GM12878 (cell line): ENCODE results near the gene GARS1. TPM values are rescaled to one million over a fixed set of nuclear protein-coding genes. Genes with fewer than 3 reads are reported as not detected.

Source experiments
- ATAC-seq: fragments of 200-7000 bp; cut with Tn5 transposase; 3 replicates; pipeline ENCODE4 v1.9.1; 2020; ENCODE audit warnings: mild to moderate bottlenecking, moderate library complexity
- BruUV-seq: library from RNA; stranded (reverse); fragments of 400-500 nt; replicated peaks from 2 replicates; lab custom pipeline; 2021; lab: Mats Ljungman, UMichigan
- CTCF ChIA-PET: fragments of 300-600 bp; sonication (Branson Sonifier 250); formaldehyde crosslinking; extraction: SDS; loops from one replicate; lab custom pipeline; 2021; ENCODE audit warnings: inconsistent platforms; lab: Yijun Ruan, JAX
- POLR2A ChIA-PET: fragments of 350-600 bp; formaldehyde crosslinking; extraction: SDS; loops from one replicate; lab custom pipeline; 2021; ENCODE audit warnings: inconsistent platforms; lab: Charles Lee
- RAD21 ChIA-PET: fragments of 300-600 bp; sonication (Branson Sonifier 250); formaldehyde crosslinking; loops from one replicate; lab custom pipeline; 2023; ENCODE audit warnings: antibody characterized with exemption; ENCODE audit not compliant: unreplicated experiment; lab: Charles Lee
- SMC1A ChIA-PET: fragments of 300-600 bp; sonication (Branson Sonifier 250); formaldehyde crosslinking; loops from one replicate; lab custom pipeline; 2023; ENCODE audit not compliant: unreplicated experiment, uncharacterized antibody; lab: Charles Lee
- DNase-seq: peaks from one replicate; pipeline ENCODE4 v3.0.0-alpha.2; 2011; ENCODE audit warnings: low read depth, low spot score
- FAIRE-seq: peaks from 3 replicates; lab custom pipeline; 2011; peaks lifted over from hg19 to GRCh38; lab: Jason Lieb, UNC
- H2AFZ ChIP-seq: 2 replicates; pipeline ENCODE4 v1.6.0; 2011; ENCODE audit warnings: low read depth, low read length, control low read depth; ENCODE audit not compliant: control insufficient read depth
- H3K27ac ChIP-seq: 2 replicates; pipeline ENCODE4 v1.5.1; 2011; ENCODE audit warnings: control low read depth; ENCODE audit not compliant: control insufficient read depth, insufficient read depth
- H3K27me3 ChIP-seq, 2 experiments: replicated peaks in 1 of 2; 2 replicates each; pipeline versions ENCODE4 v1.6.0 to v1.6.1; 2011; ENCODE audit warnings: low read length in 1 of 2; ENCODE audit not compliant: control insufficient read depth in 2 of 2, insufficient read depth in 2 of 2
- H3K36me3 ChIP-seq, 2 experiments: 2 replicates each; pipeline ENCODE4 v1.5.1; 2011; ENCODE audit warnings: low read length in 1 of 2; ENCODE audit not compliant: control insufficient read depth in 2 of 2, insufficient read depth in 2 of 2
- H3K4me1 ChIP-seq: 2 replicates; pipeline ENCODE4 v1.6.1; 2011; ENCODE audit warnings: mild to moderate bottlenecking, low read length, moderate library complexity, mixed read lengths; ENCODE audit not compliant: control insufficient read depth, insufficient read depth
- H3K4me2 ChIP-seq: 2 replicates; pipeline ENCODE4 v1.6.0; 2011; ENCODE audit warnings: control low read depth; ENCODE audit not compliant: control insufficient read depth, insufficient read depth
- H3K4me3 ChIP-seq: fragments of 200-600 bp; sonication (generic); 2 replicates; pipeline ENCODE4 v1.5.1; 2016
- H3K79me2 ChIP-seq: 2 replicates; pipeline ENCODE4 v1.6.0; 2011; ENCODE audit warnings: low read length; ENCODE audit not compliant: control insufficient read depth, insufficient read depth
- H3K9ac ChIP-seq: 2 replicates; pipeline ENCODE4 v1.8.0; 2011; ENCODE audit warnings: low read length, control low read depth, mixed read lengths; ENCODE audit not compliant: control insufficient read depth, insufficient read depth
- H3K9me3 ChIP-seq: replicated peaks from 3 replicates; pipeline ENCODE4 v1.5.1; 2011; ENCODE audit warnings: mild to moderate bottlenecking, low read length; ENCODE audit not compliant: control insufficient read depth, insufficient read depth
- H4K20me1 ChIP-seq: 2 replicates; pipeline ENCODE4 v1.6.0; 2011; ENCODE audit not compliant: control insufficient read depth, insufficient read depth
- ASH2L ChIP-seq: fragments of 300-600, 200-600 bp; sonication (generic); IDR thresholded peaks from 2 replicates; pipeline ENCODE4 v1.6.1; 2017; ENCODE audit warnings: low read depth, mild to moderate bottlenecking, borderline replicate concordance
- CREM ChIP-seq: IDR thresholded peaks from 2 replicates; pipeline ENCODE4 v1.6.1; 2014; ENCODE audit warnings: antibody characterized with exemption, low read depth
- FOS ChIP-seq: IDR thresholded peaks from 3 replicates; pipeline ENCODE4 v1.6.1; 2011; ENCODE audit warnings: borderline replicate concordance; ENCODE audit not compliant: insufficient read length; ENCODE audit errors: extremely low read depth
- IRF4 ChIP-seq: IDR thresholded peaks from 2 replicates; pipeline ENCODE4 v1.6.1; 2011; ENCODE audit warnings: low read depth, low read length
- JUNB ChIP-seq: IDR thresholded peaks from 2 replicates; pipeline ENCODE4 v1.6.1; 2016; ENCODE audit warnings: antibody characterized with exemption, mild to moderate bottlenecking
- NFXL1 ChIP-seq: fragments of 450-650 bp; IDR thresholded peaks from 2 replicates; pipeline ENCODE4 v1.6.1; 2017; ENCODE audit warnings: antibody characterized with exemption, mild to moderate bottlenecking, borderline replicate concordance
- RELA ChIP-seq: fragments of 450-650 bp; IDR thresholded peaks from 2 replicates; pipeline ENCODE4 v1.8.0; 2014; ENCODE audit warnings: borderline replicate concordance; ENCODE audit not compliant: partially characterized antibody
- SP1 ChIP-seq: IDR thresholded peaks from one replicate; pipeline ENCODE4 v1.6.1; 2011; ENCODE audit warnings: low read depth, low read length
- ZNF217 ChIP-seq: fragments of 450-650 bp; IDR thresholded peaks from 2 replicates; pipeline ENCODE4 v1.6.1; 2017; ENCODE audit warnings: antibody characterized with exemption, mild to moderate bottlenecking
- ZZZ3 ChIP-seq: IDR thresholded peaks from 2 replicates; pipeline ENCODE4 v1.6.1; 2011; ENCODE audit warnings: low read depth; ENCODE audit not compliant: control insufficient read depth, insufficient read length
- WGBS: methylation state at CpG from one replicate; pipeline ENCODE4 v1.1.6; 2016; ENCODE audit warnings: low lambda C conversion rate; ENCODE audit not compliant: insufficient replicate concordance, insufficient coverage; ENCODE audit errors: missing lambda C conversion rate; 5-methylcytosine and 5-hydroxymethylcytosine counted together
- in situ Hi-C: fragments of 300-500 bp; cut with MboI; formaldehyde crosslinking; loops from 9 replicates; pipeline ENCODE4 v1.14.3; 2018; ENCODE audit warnings: mixed read lengths
- intact Hi-C: fragments of 100-400 bp; cut with micrococcal nuclease; formaldehyde crosslinking; loops from one replicate; pipeline ENCODE4 v1.14.2; 2022; ENCODE audit not compliant: unreplicated experiment
- polyA plus RNA-seq, 11 experiments: library from polyadenylated mRNA; depleted of rRNA in 4 of 11; unstranded in 6 of 11; stranded (reverse) in 5 of 11; fragments of >200 nt; fragmentation: Nextera tagmentation in 4 of 11; fragmentation: Illumina TruSeq in 1 of 11; extraction: Ambion mirVana in 4 of 11; extraction: Trizol in 1 of 11; gene quantifications; 1 replicate in 1 of 11; 2 replicates in 10 of 11; pipeline versions ENCODE4 v1.2.1 to v1.2.3, GENCODE V29; 2011 to 2016; ENCODE audit warnings: inconsistent platforms in 2 of 11, missing spikeins in 2 of 11, low read depth in 1 of 11
- total RNA-seq, 4 experiments: library from RNA; depleted of rRNA in 3 of 4; stranded (reverse); fragments of >200 nt in 3 of 4; fragmentation: Illumina TruSeq in 1 of 4; extraction: Trizol in 1 of 4; gene quantifications; 2 replicates each; pipeline versions ENCODE4 v1.2.1 to v1.2.3, GENCODE V29; 2013 to 2021
- TF ChIP-seq, protein P1 (sequence below): IDR thresholded peaks from 2 replicates; pipeline ENCODE4 v1.6.1; 2011; ENCODE audit warnings: low read depth, mild to moderate bottlenecking, low read length, moderate library complexity, borderline replicate concordance; ENCODE audit errors: extremely low read depth
- TF ChIP-seq, protein P2 (sequence below): fragments of 150-350 bp; IDR thresholded peaks from 2 replicates; pipeline ENCODE4 v1.6.1; 2016; ENCODE audit warnings: low read depth, low read length

Gene GARS1
- total and polyA plus RNA-seq, 10 of the 15 experiments (the other 5 are each of a cell fraction or from before 2014, with no cell fraction given) = 120 to 361 (median 187) TPM

DNA sequence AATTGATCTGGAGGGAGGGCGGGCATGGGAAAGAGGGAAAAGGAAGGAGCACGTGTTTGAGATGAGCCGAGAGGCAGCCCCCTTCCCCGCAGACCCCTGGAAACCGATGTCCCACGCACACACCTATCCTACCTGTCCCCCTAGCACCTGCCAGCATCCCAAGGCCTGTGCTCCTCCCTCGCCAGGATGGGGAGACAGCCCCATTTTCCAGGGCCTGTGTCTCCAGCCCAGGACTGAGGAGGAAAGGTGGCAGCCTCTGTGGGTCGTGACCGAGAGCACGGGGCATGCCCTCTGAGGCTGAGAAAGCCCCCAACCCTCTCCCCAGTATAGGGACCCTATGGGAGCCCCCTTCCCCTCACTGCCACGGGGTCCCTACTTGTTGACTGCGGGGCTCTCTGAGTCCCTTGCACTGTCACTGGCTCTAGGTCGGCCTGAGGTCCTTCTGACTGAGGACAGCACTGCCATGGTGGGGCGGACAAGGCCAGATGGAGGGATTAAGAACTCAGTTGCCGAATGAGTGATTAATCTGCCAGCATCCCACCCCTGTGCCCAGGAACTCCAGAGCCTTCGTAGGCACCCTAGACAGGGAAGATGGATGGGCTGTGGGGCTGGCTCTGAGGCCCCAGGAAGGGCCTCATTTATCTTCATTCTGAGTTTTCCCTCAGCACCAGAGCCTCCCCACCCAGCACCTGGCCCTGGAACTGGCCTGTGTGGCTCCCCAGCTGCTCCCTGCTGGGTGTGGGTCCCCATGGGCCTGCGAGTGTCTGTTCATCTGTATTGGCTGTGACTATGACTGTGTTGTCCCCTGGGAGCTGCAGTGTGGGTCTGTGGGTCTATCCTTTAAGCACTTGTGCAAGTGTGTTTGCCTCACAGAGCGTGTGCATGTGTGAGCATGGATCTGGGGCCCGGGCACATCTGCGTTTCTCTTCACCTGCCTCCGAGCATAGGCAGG, 61.6 kb downstream of the GARS1 start:
- ATAC-seq (no peak), DNase-seq (no peak), FAIRE-seq (no peak)
- Histone ChIP-seq H3K4me1 (no peaks in the 10 kb centered on the region), H3K4me3 (no peak overlapping the region), H3K4me2 (no peak overlapping the region), H2AFZ (no peak overlapping the region), H3K9me3 (no peaks in the 10 kb centered on the region), H3K36me3 (no peaks in the 10 kb centered on the region; a peak in 1 of 4 replicates), H3K79me2 (no peaks in the 10 kb centered on the region), H3K27me3 (no peaks in the 10 kb centered on the region), H3K27ac (no peak overlapping the region), H4K20me1 (no peaks in the 10 kb centered on the region), H3K9ac (no peak overlapping the region)
- TF ChIP-seq JUNB (no peak), IRF4 (no peak), RELA (no peak)
- ChIA-PET SMC1A (no interaction called here), RAD21 (no interaction called here), POLR2A (no interaction called here), CTCF (no interaction called here)
- 47% methylated on average over 19 of the region's 21 CpGs for WGBS
- no TSS peak for BruUV-seq
- in situ Hi-C loops (no loop called here), intact Hi-C loops (no loop called here)

DNA sequence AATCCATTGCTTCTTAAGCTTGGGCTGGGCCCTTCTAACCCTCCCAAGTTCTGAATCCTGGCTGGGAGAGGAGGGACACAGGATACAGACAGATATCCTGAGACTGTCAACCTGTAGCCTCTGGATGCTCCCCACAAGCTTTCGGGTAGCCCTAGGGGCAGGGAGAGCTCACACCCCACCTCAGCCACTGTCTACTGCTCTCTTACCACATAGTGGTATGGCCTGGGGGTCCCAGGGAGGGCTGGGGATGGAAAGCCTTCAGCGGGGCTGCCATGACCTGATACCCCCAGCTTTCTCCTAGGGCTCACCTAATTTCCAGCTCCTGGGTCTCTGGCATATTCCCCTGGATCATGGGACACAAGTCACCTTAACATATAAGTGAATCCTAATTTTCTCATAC, 62.5 kb downstream of the GARS1 start:
- no peak overlapping the region for H3K4me3 ChIP-seq
- BruUV-seq = no TSS peak
- WGBS = 84% methylated on average over 2 of the region's 2 CpGs
- in situ Hi-C loops = no loop called here
- H3K27me3 ChIP-seq = no peaks in the 10 kb centered on the region
- H3K4me2 ChIP-seq = no peak overlapping the region
- intact Hi-C loops = no loop called here
- RAD21 ChIA-PET = no interaction called here
- FAIRE-seq (no peak), DNase-seq (no peak), ATAC-seq (no peak)
- no peak overlapping the region for H2AFZ ChIP-seq
- no peak overlapping the region for H3K9ac ChIP-seq
- SMC1A ChIA-PET = interaction anchor here (0.7 kb wide), 1 partner anchor 19 kb away, joined by 3 read pairs; no protein-coding TSS in a partner anchor
- no peaks in the 10 kb centered on the region; a peak in 1 of 4 replicates for H3K36me3 ChIP-seq
- H4K20me1 ChIP-seq = no peaks in the 10 kb centered on the region
- no peaks in the 10 kb centered on the region for H3K4me1 ChIP-seq
- no peak overlapping the region for H3K27ac ChIP-seq
- POLR2A ChIA-PET = no interaction called here
- no peaks in the 10 kb centered on the region for H3K79me2 ChIP-seq
- H3K9me3 ChIP-seq = no peaks in the 10 kb centered on the region
- CTCF ChIA-PET = no interaction called here
- TF ChIP-seq ZNF217 (no peak), NFXL1 (no peak), CREM (no peak), ZZZ3 (no peak), FOS (no peak), ASH2L (no peak), SP1 (no peak)
- TF ChIP-seq, protein P1, sequence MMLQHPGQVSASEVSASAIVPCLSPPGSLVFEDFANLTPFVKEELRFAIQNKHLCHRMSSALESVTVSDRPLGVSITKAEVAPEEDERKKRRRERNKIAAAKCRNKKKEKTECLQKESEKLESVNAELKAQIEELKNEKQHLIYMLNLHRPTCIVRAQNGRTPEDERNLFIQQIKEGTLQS = no peak
- TF ChIP-seq, protein P2, sequence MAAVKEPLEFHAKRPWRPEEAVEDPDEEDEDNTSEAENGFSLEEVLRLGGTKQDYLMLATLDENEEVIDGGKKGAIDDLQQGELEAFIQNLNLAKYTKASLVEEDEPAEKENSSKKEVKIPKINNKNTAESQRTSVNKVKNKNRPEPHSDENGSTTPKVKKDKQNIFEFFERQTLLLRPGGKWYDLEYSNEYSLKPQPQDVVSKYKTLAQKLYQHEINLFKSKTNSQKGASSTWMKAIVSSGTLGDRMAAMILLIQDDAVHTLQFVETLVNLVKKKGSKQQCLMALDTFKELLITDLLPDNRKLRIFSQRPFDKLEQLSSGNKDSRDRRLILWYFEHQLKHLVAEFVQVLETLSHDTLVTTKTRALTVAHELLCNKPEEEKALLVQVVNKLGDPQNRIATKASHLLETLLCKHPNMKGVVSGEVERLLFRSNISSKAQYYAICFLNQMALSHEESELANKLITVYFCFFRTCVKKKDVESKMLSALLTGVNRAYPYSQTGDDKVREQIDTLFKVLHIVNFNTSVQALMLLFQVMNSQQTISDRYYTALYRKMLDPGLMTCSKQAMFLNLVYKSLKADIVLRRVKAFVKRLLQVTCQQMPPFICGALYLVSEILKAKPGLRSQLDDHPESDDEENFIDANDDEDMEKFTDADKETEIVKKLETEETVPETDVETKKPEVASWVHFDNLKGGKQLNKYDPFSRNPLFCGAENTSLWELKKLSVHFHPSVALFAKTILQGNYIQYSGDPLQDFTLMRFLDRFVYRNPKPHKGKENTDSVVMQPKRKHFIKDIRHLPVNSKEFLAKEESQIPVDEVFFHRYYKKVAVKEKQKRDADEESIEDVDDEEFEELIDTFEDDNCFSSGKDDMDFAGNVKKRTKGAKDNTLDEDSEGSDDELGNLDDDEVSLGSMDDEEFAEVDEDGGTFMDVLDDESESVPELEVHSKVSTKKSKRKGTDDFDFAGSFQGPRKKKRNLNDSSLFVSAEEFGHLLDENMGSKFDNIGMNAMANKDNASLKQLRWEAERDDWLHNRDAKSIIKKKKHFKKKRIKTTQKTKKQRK = no peak
